CD8-positive, alpha-beta memory T cell (primary cell): ENCODE results near the gene MAPK14. TPM values are rescaled to one million over a fixed set of nuclear protein-coding genes. Genes with fewer than 3 reads are reported as not detected.

Experiments
- CTCF ChIA-PET: fragments of 350-600 bp; sonication (Branson Sonifier 250); formaldehyde crosslinking; loops from one replicate; lab custom pipeline; 2021; ENCODE audit warnings: antibody characterized with exemption; lab: Charles Lee
- POLR2A ChIA-PET: fragments of 350-600 bp; sonication (Branson Sonifier 250); formaldehyde crosslinking; loops from one replicate; lab custom pipeline; 2021; ENCODE audit warnings: antibody characterized with exemption; lab: Charles Lee
- DNase-seq, 5 donors: peaks; one replicate each; pipeline versions ENCODE4 v3.0.0 to v3.0.0-alpha.2; 2020 to 2022; ENCODE audit warnings: mixed read lengths in 1 of 5
- H3K27ac ChIP-seq: one replicate; pipeline ENCODE4 v1.7.0; 2013; ENCODE audit warnings: low read depth, mild to moderate bottlenecking, low read length, moderate library complexity
- H3K27me3 ChIP-seq: 2 replicates; pipeline ENCODE4 v1.7.0; 2013; ENCODE audit warnings: low read length, mild to moderate bottlenecking; ENCODE audit not compliant: insufficient read depth, poor library complexity, severe bottlenecking
- H3K36me3 ChIP-seq: 2 replicates; pipeline ENCODE4 v1.7.0; 2013; ENCODE audit warnings: mild to moderate bottlenecking, low read length, moderate library complexity; ENCODE audit not compliant: insufficient read depth
- H3K4me1 ChIP-seq: 2 replicates; pipeline ENCODE4 v1.7.0; 2013; ENCODE audit warnings: mild to moderate bottlenecking, low read length, moderate library complexity; ENCODE audit not compliant: insufficient read depth
- H3K4me3 ChIP-seq: 2 replicates; pipeline ENCODE4 v1.7.0; 2013; ENCODE audit warnings: mild to moderate bottlenecking, low read length
- H3K9me3 ChIP-seq: 2 replicates; pipeline ENCODE4 v1.7.0; 2013; ENCODE audit warnings: mild to moderate bottlenecking, low read length
- H3K27ac Mint-ChIP-seq, 8 donors: one replicate each; pipeline ENCODE4 v1.8.0; 2020 to 2021; ENCODE audit warnings: mixed read lengths in 8 of 8, mild to moderate bottlenecking in 6 of 8, inconsistent platforms in 3 of 8, moderate library complexity in 3 of 8
- H3K27me3 Mint-ChIP-seq, 2 donors: one replicate each; pipeline ENCODE4 v1.8.0; 2020 to 2021; ENCODE audit warnings: mixed read lengths in 2 of 2, mild to moderate bottlenecking in 1 of 2, moderate library complexity in 1 of 2
- H3K36me3 Mint-ChIP-seq, 3 donors: one replicate each; pipeline ENCODE4 v1.8.0; 2020 to 2021; ENCODE audit warnings: mixed read lengths in 3 of 3, inconsistent platforms in 1 of 3, mild to moderate bottlenecking in 1 of 3
- H3K4me1 Mint-ChIP-seq, 3 donors: one replicate each; pipeline ENCODE4 v1.8.0; 2020 to 2021; ENCODE audit warnings: mixed read lengths in 3 of 3, inconsistent platforms in 1 of 3, mild to moderate bottlenecking in 1 of 3
- H3K4me3 Mint-ChIP-seq, 7 donors: one replicate each; pipeline ENCODE4 v1.8.0; 2020 to 2021; ENCODE audit warnings: mixed read lengths in 7 of 7, mild to moderate bottlenecking in 6 of 7, moderate library complexity in 4 of 7, inconsistent platforms in 2 of 7
- H3K9me3 Mint-ChIP-seq, 5 donors: one replicate each; pipeline ENCODE4 v1.8.0; 2020 to 2022; ENCODE audit warnings: mixed read lengths in 5 of 5, mild to moderate bottlenecking in 3 of 5, moderate library complexity in 2 of 5, inconsistent platforms in 1 of 5
- polyA plus RNA-seq: library from polyadenylated mRNA; unstranded; fragments of 300-500 nt; fragmentation: Illumina TruSeq; gene quantifications from one replicate; pipeline ENCODE4 v1.2.3, GENCODE V29; 2021
- total RNA-seq, 2 experiments: library from RNA; stranded (reverse); gene quantifications; one replicate each; pipeline ENCODE4 v1.2.3, GENCODE V29; 2021

The MAPK14 gene
- total and polyA plus RNA-seq, 3 experiments from 2014 or later = 46.5 to 52.5 (median 48.4) TPM

GRCh38 chr6:36038120-36038876 is 10.7 kb downstream of the MAPK14 start:
- Histone ChIP-seq H3K4me1 (peaks cover 60% of the 10 kb centered on the region), H3K27ac (no peak overlapping the region), H3K36me3 (no peaks in the 10 kb centered on the region), H3K9me3 (no peaks in the 10 kb centered on the region), H3K27me3 (no peaks in the 10 kb centered on the region), H3K4me3 (no peak overlapping the region)
- H3K27me3 Mint-ChIP-seq = no peaks in the 10 kb centered on the region
- DNase-seq = no peak
- H3K9me3 Mint-ChIP-seq = no peaks in the 10 kb centered on the region
- H3K36me3 Mint-ChIP-seq = peaks cover 0 to 13% (median 5%) of the 10 kb centered on the region in 3 donors
- ChIA-PET POLR2A (no interaction called here), CTCF (interaction anchor here (0.9 to 2.9 kb wide), 4 partner anchors 8 to 57 kb away, joined by 3 to 12 read pairs (median 6); partner anchors contain the start of gene MAPK14)
- peak overlapping the region in 6 of 7 donors; percentile 1 to 66 (median 12) for H3K4me3 Mint-ChIP-seq
- peaks cover 73 to 89% (median 85%) of the 10 kb centered on the region in 3 donors for H3K4me1 Mint-ChIP-seq
- H3K27ac Mint-ChIP-seq = peak overlapping the region in 7 of 8 donors; percentile 15 to 81 (median 66)

DNA sequence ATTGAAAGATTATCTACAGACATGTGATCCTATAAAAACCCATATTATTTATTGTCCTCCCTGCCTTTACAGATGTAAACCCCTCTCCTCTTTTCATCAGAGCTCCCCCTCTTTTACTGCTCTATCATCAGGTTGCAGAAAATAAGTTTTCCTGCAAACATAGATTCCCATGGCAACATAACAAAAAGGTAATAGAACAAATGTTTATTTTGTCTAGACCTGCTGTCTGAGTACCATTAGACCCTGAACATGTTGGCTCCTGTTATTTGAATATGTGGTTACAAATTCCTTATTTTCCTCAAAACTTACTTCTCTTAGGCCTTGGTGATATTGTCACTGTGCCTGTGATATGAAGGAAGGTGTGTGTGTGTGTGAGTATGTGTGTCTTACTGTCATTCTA is 11.5 kb downstream of the MAPK14 start:
- DNase-seq = no peak
- Mint-ChIP-seq H3K27me3 (no peaks in the 10 kb centered on the region), H3K4me1 (peaks cover 68 to 89% (median 82%) of the 10 kb centered on the region in 3 donors), H3K27ac (peak overlapping the region in 7 of 8 donors; percentile 2 to 81 (median 56)), H3K4me3 (peak overlapping the region in 3 of 7 donors; percentile 3 to 66 (median 12)), H3K9me3 (no peaks in the 10 kb centered on the region), H3K36me3 (peaks cover 0 to 14% (median 5%) of the 10 kb centered on the region in 3 donors)
- no peak overlapping the region for H3K27ac ChIP-seq
- H3K9me3 ChIP-seq = no peaks in the 10 kb centered on the region
- no peaks in the 10 kb centered on the region for H3K27me3 ChIP-seq
- no peaks in the 10 kb centered on the region for H3K36me3 ChIP-seq
- CTCF ChIA-PET = interaction anchor here (1.2 to 2.9 kb wide), 3 partner anchors 8 to 56 kb away, joined by 3 to 12 read pairs (median 8); partner anchors contain the start of gene MAPK14
- peaks cover 52% of the 10 kb centered on the region for H3K4me1 ChIP-seq
- H3K4me3 ChIP-seq = no peak overlapping the region
- POLR2A ChIA-PET = no interaction called here

GRCh38 chr6:36040958-36041357 is 13.3 kb downstream of the MAPK14 start:
- Histone ChIP-seq H3K4me1 (peaks cover 36% of the 10 kb centered on the region), H3K9me3 (no peaks in the 10 kb centered on the region), H3K27ac (no peak overlapping the region), H3K36me3 (no peaks in the 10 kb centered on the region), H3K4me3 (no peak overlapping the region), H3K27me3 (no peaks in the 10 kb centered on the region)
- no peak for DNase-seq
- peak overlapping the region in 2 of 8 donors; percentile 2 to 51 for H3K27ac Mint-ChIP-seq
- no peaks in the 10 kb centered on the region for H3K9me3 Mint-ChIP-seq
- H3K27me3 Mint-ChIP-seq = no peaks in the 10 kb centered on the region
- H3K36me3 Mint-ChIP-seq = peaks cover 0 to 16% (median 3%) of the 10 kb centered on the region in 3 donors
- peaks cover 62 to 86% (median 81%) of the 10 kb centered on the region in 3 donors for H3K4me1 Mint-ChIP-seq
- CTCF ChIA-PET = interaction anchor here (0.9 kb wide), 1 partner anchor 13 kb away, joined by 3 read pairs; the partner anchor contains the start of gene MAPK14
- POLR2A ChIA-PET = no interaction called here
- peak overlapping the region in 1 of 7 donors; percentile 44 for H3K4me3 Mint-ChIP-seq

- peaks cover 2 to 11% (median 4%) of the 10 kb centered on the region in 3 donors for H3K36me3 Mint-ChIP-seq
- H3K4me3 Mint-ChIP-seq = peak overlapping the region in 1 of 7 donors; percentile 18
- DNase-seq = no peak
- H3K27me3 Mint-ChIP-seq = no peaks in the 10 kb centered on the region
- no peak overlapping the region for H3K27ac ChIP-seq
- no peaks in the 10 kb centered on the region for H3K9me3 ChIP-seq
- H3K9me3 Mint-ChIP-seq = no peaks in the 10 kb centered on the region
- peaks cover 29% of the 10 kb centered on the region for H3K4me1 ChIP-seq
- POLR2A ChIA-PET = no interaction called here
- CTCF ChIA-PET = interaction anchor here (1.8 kb wide), 1 partner anchor 14 kb away, joined by 11 read pairs; the partner anchor contains the start of gene MAPK14
- no peaks in the 10 kb centered on the region for H3K27me3 ChIP-seq
- H3K4me3 ChIP-seq = no peak overlapping the region
- peaks cover 59 to 82% (median 76%) of the 10 kb centered on the region in 3 donors for H3K4me1 Mint-ChIP-seq
- peak overlapping the region in 1 of 8 donors; percentile 58 for H3K27ac Mint-ChIP-seq
- H3K36me3 ChIP-seq = no peaks in the 10 kb centered on the region
These were observed 15.1 kb downstream of the MAPK14 start for GRCh38 chr6:36042618-36043260.

DNA sequence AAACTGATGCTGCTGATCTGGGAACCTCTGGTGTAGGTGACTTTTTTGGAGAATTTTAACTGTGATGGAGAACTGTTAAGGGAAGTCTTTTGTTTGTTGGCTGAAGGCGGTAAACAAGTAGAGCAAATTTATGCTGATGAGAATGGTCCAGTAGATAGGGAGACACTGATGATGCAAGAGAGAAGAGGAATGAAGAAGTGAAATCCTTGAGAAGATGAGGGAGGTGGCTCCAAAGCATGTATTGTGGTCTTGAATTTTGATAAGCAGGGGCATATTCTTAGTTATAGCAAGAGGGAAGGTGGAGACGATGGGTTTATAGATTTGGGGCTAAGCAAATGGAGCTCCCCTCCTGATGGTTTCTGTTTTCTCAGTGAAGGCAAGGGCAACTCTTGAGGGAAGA is 22.0 kb downstream of the MAPK14 start:
- H3K36me3 ChIP-seq = peaks cover 3% of the 10 kb centered on the region
- peaks cover 27% of the 10 kb centered on the region for H3K4me1 ChIP-seq
- Mint-ChIP-seq H3K27ac (no peak overlapping the region), H3K9me3 (no peaks in the 10 kb centered on the region), H3K4me1 (peaks cover 8 to 24% (median 18%) of the 10 kb centered on the region in 3 donors), H3K27me3 (no peaks in the 10 kb centered on the region), H3K4me3 (no peak overlapping the region), H3K36me3 (peaks cover 2 to 15% (median 4%) of the 10 kb centered on the region in 3 donors)
- CTCF ChIA-PET = no interaction called here
- DNase-seq = no peak
- H3K27me3 ChIP-seq = no peaks in the 10 kb centered on the region
- no peak overlapping the region for H3K27ac ChIP-seq
- POLR2A ChIA-PET = no interaction called here
- no peaks in the 10 kb centered on the region for H3K9me3 ChIP-seq
- H3K4me3 ChIP-seq = no peak overlapping the region

- DNase-seq = no peak
- CTCF ChIA-PET = no interaction called here
- H3K27ac Mint-ChIP-seq = no peak overlapping the region
These were observed 22.7 kb downstream of the MAPK14 start for GRCh38 chr6:36050305-36050704.

GRCh38 chr6:36050947-36051710 is 23.5 kb downstream of the MAPK14 start:
- Mint-ChIP-seq H3K27ac (no peak overlapping the region), H3K36me3 (peaks cover 4 to 25% (median 5%) of the 10 kb centered on the region in 3 donors), H3K4me1 (peaks cover 16 to 29% (median 23%) of the 10 kb centered on the region in 3 donors), H3K9me3 (no peaks in the 10 kb centered on the region), H3K27me3 (no peaks in the 10 kb centered on the region), H3K4me3 (no peak overlapping the region)
- H3K36me3 ChIP-seq = peaks cover 3% of the 10 kb centered on the region
- ChIA-PET CTCF (interaction anchor here (1.0 to 1.4 kb wide), 2 partner anchors 13 to 23 kb away, joined by 3 to 5 read pairs; partner anchors contain the start of gene MAPK14), POLR2A (no interaction called here)
- H3K27ac ChIP-seq = no peak overlapping the region
- H3K4me3 ChIP-seq = no peak overlapping the region
- DNase-seq = no peak
- no peaks in the 10 kb centered on the region for H3K27me3 ChIP-seq
- no peaks in the 10 kb centered on the region for H3K9me3 ChIP-seq
- H3K4me1 ChIP-seq = peaks cover 30% of the 10 kb centered on the region

More at GRCh38 chr6:36050305-36050704, 22.7 kb downstream of the MAPK14 start:
- H3K27me3 ChIP-seq = no peaks in the 10 kb centered on the region
- H3K9me3 ChIP-seq = no peaks in the 10 kb centered on the region
- peaks cover 13 to 24% (median 19%) of the 10 kb centered on the region in 3 donors for H3K4me1 Mint-ChIP-seq
- POLR2A ChIA-PET = no interaction called here
- H3K9me3 Mint-ChIP-seq = no peaks in the 10 kb centered on the region
- H3K27me3 Mint-ChIP-seq = no peaks in the 10 kb centered on the region
- H3K4me1 ChIP-seq = peaks cover 30% of the 10 kb centered on the region
- H3K36me3 Mint-ChIP-seq = peaks cover 3 to 21% (median 4%) of the 10 kb centered on the region in 3 donors
- peaks cover 3% of the 10 kb centered on the region for H3K36me3 ChIP-seq
- H3K4me3 Mint-ChIP-seq = no peak overlapping the region
- no peak overlapping the region for H3K27ac ChIP-seq
- H3K4me3 ChIP-seq = no peak overlapping the region
